Measurements from ENCODE around the gene NETO2.
"Not testable (repeated sequence)": the region's sequence is repeated elsewhere in the genome, so short reads cannot be mapped to it uniquely, and the experiment has no call there.

NETO2 gene

DNA sequence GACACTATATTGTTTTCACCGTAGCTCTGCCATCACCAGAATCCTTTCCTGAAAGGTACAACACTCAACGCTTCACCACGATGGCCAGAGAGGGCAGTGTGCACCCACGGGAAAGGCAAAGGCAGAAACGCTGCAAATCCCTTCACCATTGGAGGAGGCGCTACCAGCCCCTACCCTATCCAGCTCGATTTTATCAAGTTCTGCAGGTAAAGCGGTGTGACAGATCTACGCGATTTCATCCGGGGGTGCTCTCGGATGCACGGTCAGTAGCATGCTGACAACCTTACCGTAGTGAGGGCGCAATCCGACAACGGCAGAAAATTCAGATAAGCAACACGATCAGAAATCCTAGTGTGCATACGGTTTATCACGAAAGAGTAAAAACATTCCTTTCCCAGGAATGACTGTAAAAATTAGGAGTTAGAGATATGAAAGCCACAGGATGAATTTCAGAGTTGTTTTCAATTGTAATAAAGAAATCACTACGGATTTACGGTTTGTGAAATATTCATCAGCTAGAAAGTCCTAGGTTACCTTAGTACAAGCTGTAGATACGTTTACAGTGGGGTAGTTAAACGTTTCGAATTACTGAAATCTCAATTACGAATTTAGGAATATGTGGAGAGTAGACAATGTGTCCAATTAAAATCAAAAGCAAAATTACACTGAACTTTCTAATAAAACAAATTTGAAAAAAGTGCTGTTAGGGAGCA, 1.8 kb downstream of the NETO2 start:
- H3K27ac Mint-ChIP-seq, result no peak overlapping the region
- peaks cover 22% of the 10 kb centered on the region for H3K27me3 Mint-ChIP-seq

DNA sequence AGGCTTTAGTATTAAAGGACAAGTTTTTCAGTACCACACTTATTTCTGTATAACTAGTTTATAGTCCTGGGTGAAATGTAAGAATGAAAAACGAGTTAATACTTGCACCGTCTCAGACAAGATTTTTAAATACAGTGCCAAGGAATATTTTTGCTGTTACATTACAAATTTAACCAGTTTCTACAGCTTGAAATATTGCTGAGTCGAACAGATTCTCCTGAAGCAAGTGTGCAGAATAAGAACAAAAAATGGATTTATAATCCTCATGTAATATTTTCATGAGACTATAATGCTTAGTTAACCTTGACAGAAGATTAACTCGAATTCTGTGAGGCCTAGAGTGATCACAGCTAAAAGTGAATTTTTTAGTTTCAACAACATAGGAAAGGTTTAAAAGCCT, 3.1 kb downstream of the NETO2 start:
- Mint-ChIP-seq H3K36me3 (no peaks in the 10 kb centered on the region), H3K4me1 (peaks cover 24% of the 10 kb centered on the region), H3K27ac (no peak overlapping the region), H3K27me3 (peaks cover 20% of the 10 kb centered on the region), H3K9me3 (no peaks in the 10 kb centered on the region), H3K4me3 (no peak overlapping the region)

More for the DNA sequence above, 1.8 kb downstream of the NETO2 start:
- peaks cover 21% of the 10 kb centered on the region for H3K4me1 Mint-ChIP-seq
- peak overlapping the region; percentile 92 for H3K4me3 Mint-ChIP-seq
- no peaks in the 10 kb centered on the region for H3K9me3 Mint-ChIP-seq
- no peaks in the 10 kb centered on the region for H3K36me3 Mint-ChIP-seq

DNA sequence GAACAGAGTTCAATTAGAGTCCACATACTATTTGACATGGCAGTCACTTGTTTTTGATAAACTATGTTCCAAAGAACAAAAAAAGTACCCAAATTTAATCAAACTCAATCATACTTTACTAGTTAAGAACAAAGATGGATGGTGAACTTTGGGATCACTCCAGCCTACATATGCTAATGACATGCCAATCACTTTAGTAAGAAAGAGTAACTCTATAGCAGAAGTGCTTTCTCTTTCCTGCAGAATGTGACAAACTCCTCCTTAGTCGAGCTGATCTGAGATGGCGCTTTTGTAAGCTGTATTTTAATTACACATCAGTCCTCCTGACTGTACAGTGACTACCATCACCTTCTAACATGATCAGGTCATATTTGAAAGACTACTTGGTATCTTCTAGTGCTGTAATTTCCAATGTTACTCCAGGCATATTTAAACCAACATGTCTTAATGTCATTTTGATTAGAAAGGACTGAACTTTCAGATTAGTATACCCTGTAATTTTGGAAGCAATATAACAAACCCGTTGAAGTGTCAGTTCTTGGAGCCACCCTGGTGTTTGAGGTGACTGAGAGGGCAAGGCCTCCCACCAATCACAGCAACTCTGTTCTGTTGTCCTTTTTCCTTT, 4.1 kb downstream of the NETO2 start:
- Mint-ChIP-seq H3K4me3 (no peak overlapping the region), H3K4me1 (peaks cover 21% of the 10 kb centered on the region), H3K36me3 (no peaks in the 10 kb centered on the region)

DNA sequence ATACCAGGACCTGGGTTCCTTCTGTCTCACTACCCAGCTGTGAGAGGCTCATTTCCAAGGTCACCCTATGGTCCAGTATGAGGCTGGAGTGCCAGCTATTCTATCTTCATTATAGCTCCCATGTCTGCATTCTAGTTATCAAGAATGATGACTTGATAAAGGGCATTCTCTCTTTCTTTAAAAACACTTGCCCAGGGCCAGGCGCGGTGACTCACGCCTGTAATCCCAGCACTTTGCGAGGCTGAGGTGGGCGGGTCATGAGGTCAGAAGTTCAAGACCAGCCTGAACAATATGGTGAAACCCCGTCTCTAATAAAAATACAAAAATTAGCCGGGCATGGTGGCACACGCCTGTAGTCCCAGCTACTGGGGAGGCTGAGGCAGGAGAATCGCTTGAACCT, 5.8 kb downstream of the NETO2 start:
- peaks cover 13% of the 10 kb centered on the region for H3K27me3 Mint-ChIP-seq
- H3K4me1 Mint-ChIP-seq, result peaks cover 16% of the 10 kb centered on the region
- not testable (repeated sequence) for H3K27ac Mint-ChIP-seq, H3K4me3 Mint-ChIP-seq, H3K9me3 Mint-ChIP-seq, H3K36me3 Mint-ChIP-seq

More for the DNA sequence above, 4.1 kb downstream of the NETO2 start:
- H3K9me3 Mint-ChIP-seq, result no peaks in the 10 kb centered on the region
- peaks cover 13% of the 10 kb centered on the region for H3K27me3 Mint-ChIP-seq
- no peak overlapping the region for H3K27ac Mint-ChIP-seq

- Mint-ChIP-seq H3K4me1 (peaks cover 3% of the 10 kb centered on the region), H3K27ac (no peak overlapping the region), H3K27me3 (peaks cover 4% of the 10 kb centered on the region), H3K9me3 (no peaks in the 10 kb centered on the region), H3K36me3 (no peaks in the 10 kb centered on the region), H3K4me3 (no peak overlapping the region)
These were observed 7.5 kb downstream of the NETO2 start for GRCh38 chr16:47136099-47136842.

- Mint-ChIP-seq H3K27me3 (peaks cover 2% of the 10 kb centered on the region), H3K4me1 (peaks cover 3% of the 10 kb centered on the region), H3K9me3 (no peaks in the 10 kb centered on the region), H3K27ac (no peak overlapping the region), H3K4me3 (no peak overlapping the region), H3K36me3 (no peaks in the 10 kb centered on the region)
These were observed 9.2 kb downstream of the NETO2 start for GRCh38 chr16:47134550-47134949.

GRCh38 chr16:47132308-47132707, 11.4 kb downstream of the NETO2 start:
- no peak overlapping the region for H3K27ac Mint-ChIP-seq
- no peaks in the 10 kb centered on the region for H3K36me3 Mint-ChIP-seq
- no peaks in the 10 kb centered on the region for H3K9me3 Mint-ChIP-seq
- peaks cover 3% of the 10 kb centered on the region for H3K4me1 Mint-ChIP-seq
- peaks cover 4% of the 10 kb centered on the region for H3K27me3 Mint-ChIP-seq
- no peak overlapping the region for H3K4me3 Mint-ChIP-seq

DNA sequence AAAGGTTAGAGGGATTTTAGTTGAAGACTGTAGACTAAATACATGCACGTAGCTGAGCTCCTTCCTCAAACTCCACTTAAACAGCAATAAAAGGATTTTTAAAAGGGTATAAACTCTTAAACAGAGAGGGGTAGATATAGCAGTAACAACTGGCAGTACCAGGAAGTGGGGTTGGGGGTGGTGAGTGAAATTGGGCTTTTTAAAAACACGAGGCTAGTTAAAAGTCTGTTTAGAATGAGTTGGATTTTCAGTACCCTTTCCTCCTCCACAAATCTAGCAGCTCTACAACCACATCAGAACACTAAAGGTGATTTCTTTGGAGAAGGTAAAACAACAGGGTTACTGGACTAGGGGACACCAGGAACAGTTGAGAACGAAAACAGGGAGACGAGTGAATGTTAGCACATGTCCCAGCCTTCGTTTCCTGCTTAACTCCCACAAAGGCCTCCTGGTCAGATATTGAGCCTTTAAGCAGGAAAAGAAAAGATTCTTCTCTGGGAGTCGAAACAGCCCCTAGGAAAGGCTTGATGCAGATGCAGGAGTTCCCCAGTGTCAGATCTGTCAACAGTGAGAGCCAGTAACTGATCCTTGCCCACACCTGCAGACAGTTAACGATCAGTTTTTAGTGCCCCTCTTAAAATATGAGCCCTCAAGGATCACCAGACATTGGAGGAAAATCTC, 13.8 kb downstream of the NETO2 start:
- no peaks in the 10 kb centered on the region for H3K9me3 Mint-ChIP-seq
- no peaks in the 10 kb centered on the region for H3K36me3 Mint-ChIP-seq
- H3K4me1 Mint-ChIP-seq, result no peaks in the 10 kb centered on the region
- H3K4me3 Mint-ChIP-seq, result no peak overlapping the region
- peaks cover 6% of the 10 kb centered on the region for H3K27me3 Mint-ChIP-seq
- H3K27ac Mint-ChIP-seq, result no peak overlapping the region

- H3K27me3 Mint-ChIP-seq, result peaks cover 7% of the 10 kb centered on the region
- no peak overlapping the region for H3K4me3 Mint-ChIP-seq
- H3K4me1 Mint-ChIP-seq, result no peaks in the 10 kb centered on the region
These were observed 16.2 kb downstream of the NETO2 start for GRCh38 chr16:47127541-47127940.

GRCh38 chr16:47125757-47126156, 18.0 kb downstream of the NETO2 start:
- Mint-ChIP-seq H3K36me3 (no peaks in the 10 kb centered on the region), H3K4me1 (no peaks in the 10 kb centered on the region), H3K9me3 (no peaks in the 10 kb centered on the region), H3K27me3 (peaks cover 11% of the 10 kb centered on the region), H3K4me3 (no peak overlapping the region), H3K27ac (no peak overlapping the region)

More at GRCh38 chr16:47127541-47127940, 16.2 kb downstream of the NETO2 start:
- Mint-ChIP-seq H3K27ac (no peak overlapping the region), H3K36me3 (no peaks in the 10 kb centered on the region), H3K9me3 (no peaks in the 10 kb centered on the region)

DNA sequence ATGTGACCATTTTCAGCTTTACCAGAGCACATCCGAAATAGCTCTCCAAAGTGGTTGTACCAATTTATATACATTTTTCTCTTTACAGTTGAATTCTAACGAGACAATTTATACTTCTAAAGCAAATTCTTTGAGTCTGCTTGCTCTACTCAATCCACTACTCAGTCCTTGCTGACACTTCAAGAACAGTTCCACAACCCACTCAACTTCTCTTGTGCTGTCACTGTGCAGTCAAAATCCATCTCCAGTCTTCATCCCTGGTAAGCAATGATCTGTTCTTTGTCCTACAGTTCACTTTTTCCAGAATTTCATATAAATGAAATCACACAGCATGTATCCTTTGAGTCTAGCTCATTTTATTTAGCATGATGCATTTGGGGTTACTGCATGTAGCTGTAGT, 30.6 kb downstream of the NETO2 start:
- Mint-ChIP-seq H3K4me3 (no peak overlapping the region), H3K9me3 (no peaks in the 10 kb centered on the region), H3K4me1 (peaks cover 12% of the 10 kb centered on the region), H3K36me3 (no peaks in the 10 kb centered on the region), H3K27me3 (no peaks in the 10 kb centered on the region), H3K27ac (no peak overlapping the region)

- H3K4me1 Mint-ChIP-seq, result peaks cover 12% of the 10 kb centered on the region
- no peaks in the 10 kb centered on the region for H3K9me3 Mint-ChIP-seq
- no peak overlapping the region for H3K27ac Mint-ChIP-seq
- H3K36me3 Mint-ChIP-seq, result no peaks in the 10 kb centered on the region
- H3K27me3 Mint-ChIP-seq, result no peaks in the 10 kb centered on the region
- no peak overlapping the region for H3K4me3 Mint-ChIP-seq
These were observed 32.8 kb downstream of the NETO2 start for GRCh38 chr16:47110939-47111338.

GRCh38 chr16:47109361-47109760, 34.4 kb downstream of the NETO2 start:
- Mint-ChIP-seq H3K27ac (no peak overlapping the region), H3K27me3 (peaks cover 2% of the 10 kb centered on the region), H3K4me1 (peaks cover 6% of the 10 kb centered on the region), H3K4me3 (no peak overlapping the region), H3K36me3 (no peaks in the 10 kb centered on the region), H3K9me3 (no peaks in the 10 kb centered on the region)

DNA sequence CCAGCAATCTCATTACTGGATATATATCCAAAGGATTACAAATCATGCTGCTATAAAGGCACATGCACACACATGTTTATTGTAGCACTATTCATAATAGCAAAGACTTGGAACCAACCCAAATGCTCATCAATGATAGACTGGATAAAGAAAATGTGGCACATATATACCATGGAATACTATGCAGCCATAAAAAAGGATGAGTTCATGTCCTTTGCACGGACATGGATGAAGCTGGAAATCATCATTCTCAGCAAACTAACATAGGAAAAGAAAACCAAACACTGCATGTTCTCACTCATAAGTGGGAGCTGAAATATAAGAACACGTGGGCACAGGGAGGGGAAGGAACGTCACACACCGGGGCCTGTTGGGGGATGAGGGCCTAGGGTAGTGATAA, 40.8 kb downstream of the NETO2 start:
- not testable (repeated sequence) for H3K36me3 Mint-ChIP-seq, H3K27me3 Mint-ChIP-seq, H3K9me3 Mint-ChIP-seq, H3K27ac Mint-ChIP-seq, H3K4me3 Mint-ChIP-seq, H3K4me1 Mint-ChIP-seq

DNA sequence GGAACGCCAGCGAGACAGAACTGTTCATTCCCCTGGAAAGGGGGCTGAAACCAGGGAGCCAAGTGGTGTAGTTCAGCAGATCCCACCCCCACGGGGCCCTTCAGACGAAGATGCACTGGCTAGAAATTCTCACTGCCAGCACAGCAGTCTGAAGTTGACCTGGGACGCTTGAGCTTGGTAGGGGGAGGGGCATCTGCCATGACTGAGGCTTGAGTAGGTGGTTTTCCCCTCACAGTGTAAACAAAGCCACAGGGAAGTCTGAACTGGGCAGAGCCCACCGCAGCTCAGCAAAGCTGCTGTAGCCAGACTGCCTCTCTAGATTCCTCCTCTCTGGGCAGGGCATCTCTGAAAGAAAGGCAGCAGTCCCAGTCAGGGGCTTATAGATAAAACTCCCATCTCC, 46.6 kb downstream of the NETO2 start:
- peaks cover 12% of the 10 kb centered on the region for H3K27me3 Mint-ChIP-seq
- H3K4me1 Mint-ChIP-seq, H3K27ac Mint-ChIP-seq, H3K9me3 Mint-ChIP-seq, H3K4me3 Mint-ChIP-seq, H3K36me3 Mint-ChIP-seq: not testable (repeated sequence)

- Mint-ChIP-seq H3K27ac (no peak overlapping the region), H3K4me3 (no peak overlapping the region), H3K9me3 (no peaks in the 10 kb centered on the region), H3K27me3 (peaks cover 12% of the 10 kb centered on the region), H3K36me3 (no peaks in the 10 kb centered on the region), H3K4me1 (no peaks in the 10 kb centered on the region)
These were observed 47.4 kb downstream of the NETO2 start for GRCh38 chr16:47096297-47096696.

All from activated naive CD4-positive, alpha-beta T cell treated with anti-CD3 and anti-CD28 coated beads, Interleukin-2, amount 50 U/mL, for 24 hours (primary cell).